Superior temporal gyrus (tissue), 1 donor: ENCODE results near the gene NDUFAF7.
"Not testable (repeated sequence)": the region's sequence is repeated elsewhere in the genome, so short reads cannot be mapped to it uniquely, and the experiment has no call there.

Source experiments
- DNase-seq: peaks from one replicate; pipeline ENCODE4 v3.0.0-alpha.2; 2016; ENCODE audit errors: extremely low spot score

Gene NDUFAF7

DNA sequence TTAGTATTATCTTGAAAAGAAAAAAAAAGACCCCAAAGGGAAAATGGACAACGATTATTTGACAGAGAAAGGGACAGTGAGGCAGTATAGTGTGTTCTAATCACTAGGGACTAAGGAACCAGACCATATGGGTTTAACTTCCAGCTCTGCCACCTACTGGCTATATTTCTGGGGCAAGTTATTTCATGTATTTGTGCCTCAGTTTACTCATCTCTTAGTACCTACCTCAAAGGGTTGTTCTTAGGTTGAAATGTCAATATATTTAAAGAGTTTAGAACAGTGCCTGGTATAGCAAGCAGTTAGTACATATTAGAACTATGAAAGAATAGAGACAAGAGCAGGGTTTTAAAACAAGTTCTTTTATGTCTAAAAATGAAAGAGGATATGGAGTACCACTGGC lies 50.5 kb downstream of the NDUFAF7 start:
- no peak for DNase-seq

DNA sequence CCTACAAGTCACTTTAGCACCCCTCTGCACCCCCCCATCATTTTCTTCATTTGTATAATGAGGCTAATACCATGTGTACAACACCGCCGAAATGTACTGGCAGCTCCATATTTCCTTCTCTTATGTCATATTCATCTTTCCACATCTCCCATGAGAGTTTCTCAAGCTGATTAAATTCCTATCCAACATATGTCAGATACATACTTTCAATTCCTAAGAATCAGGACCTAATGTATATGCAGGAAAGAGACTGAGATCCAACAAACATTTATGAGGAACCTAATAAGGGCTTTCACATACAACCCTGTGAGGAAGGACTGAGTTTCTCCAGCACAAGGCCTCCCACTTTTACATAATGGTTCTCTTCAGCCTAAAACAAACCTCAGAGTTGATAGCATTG lies 51.3 kb downstream of the NDUFAF7 start:
- no peak for DNase-seq

DNA sequence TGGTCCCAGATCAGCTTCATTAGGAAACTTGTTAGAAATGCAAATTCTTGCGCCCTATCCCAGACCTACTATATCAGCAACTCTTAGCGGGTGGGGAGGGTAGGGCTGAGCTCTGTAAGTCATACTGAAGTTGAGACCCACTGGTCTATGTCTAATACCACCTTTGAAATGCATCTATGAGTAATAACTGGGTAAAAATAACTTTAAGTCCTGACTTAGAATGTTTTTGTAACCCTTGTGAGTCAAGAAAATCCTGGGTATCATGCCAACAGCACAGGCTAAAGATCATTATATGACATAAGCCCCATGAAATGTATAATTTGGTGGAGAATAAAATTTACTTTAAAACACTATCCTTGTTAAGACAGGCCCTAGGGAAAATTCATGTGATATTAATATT lies 51.7 kb downstream of the NDUFAF7 start:
- no peak for DNase-seq

DNA sequence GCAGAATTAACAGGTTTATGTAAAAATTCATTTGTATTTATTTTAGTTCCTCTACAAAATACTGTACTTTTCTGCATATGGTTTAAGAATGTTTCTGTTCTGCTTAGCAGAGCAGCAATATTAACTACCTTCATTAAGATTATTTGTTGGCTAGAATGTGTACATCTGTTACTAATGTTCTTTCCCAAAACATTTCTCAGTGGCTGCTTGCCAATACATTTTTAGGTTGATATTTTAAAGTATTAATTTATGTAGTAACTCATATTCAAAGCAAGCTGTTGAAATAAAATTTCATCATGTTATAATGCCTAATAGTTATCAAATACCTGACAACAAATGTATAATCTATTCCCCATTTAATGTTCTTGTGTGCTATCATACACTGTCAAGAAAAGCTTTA lies 52.9 kb downstream of the NDUFAF7 start:
- no peak for DNase-seq

DNA sequence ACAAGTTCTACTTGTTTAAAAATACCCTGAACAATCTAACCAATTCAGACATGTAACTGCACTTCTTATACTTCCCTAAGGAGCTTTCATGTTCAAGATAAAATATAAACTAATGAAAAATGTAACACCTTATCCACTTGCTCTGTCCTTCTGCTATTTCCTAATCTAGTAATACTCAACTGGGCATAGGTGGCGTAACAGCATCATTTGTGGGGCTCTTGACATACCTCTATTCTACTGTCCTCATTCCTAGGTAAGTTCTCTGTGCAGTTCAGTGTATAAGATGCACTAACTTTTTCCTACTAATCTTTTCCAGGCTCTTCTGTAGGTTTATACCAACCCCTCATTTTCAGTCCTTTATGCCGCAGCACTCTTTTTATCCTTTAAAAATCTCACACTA lies 56.5 kb downstream of the NDUFAF7 start:
- no peak for DNase-seq

DNA sequence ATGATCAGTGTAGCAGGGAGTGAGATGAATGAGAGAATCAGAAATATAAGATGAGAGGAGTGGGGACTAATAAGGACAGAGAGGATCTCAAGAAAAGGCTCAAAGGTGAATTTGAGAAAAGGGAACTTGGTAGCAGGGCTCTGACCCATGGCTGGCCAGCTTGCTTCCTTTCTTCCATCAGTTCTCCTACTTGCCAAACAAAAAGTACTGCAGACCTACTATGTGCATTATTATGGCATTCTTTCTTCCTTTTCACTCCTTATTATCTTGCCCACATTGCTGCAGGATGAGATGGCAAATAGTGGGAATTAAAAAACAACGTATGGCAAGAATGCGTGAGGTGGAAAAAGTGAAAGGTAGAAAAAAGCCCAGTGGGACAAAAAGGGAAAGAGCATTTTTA lies 60.2 kb downstream of the NDUFAF7 start:
- DNase-seq, result no peak

DNA sequence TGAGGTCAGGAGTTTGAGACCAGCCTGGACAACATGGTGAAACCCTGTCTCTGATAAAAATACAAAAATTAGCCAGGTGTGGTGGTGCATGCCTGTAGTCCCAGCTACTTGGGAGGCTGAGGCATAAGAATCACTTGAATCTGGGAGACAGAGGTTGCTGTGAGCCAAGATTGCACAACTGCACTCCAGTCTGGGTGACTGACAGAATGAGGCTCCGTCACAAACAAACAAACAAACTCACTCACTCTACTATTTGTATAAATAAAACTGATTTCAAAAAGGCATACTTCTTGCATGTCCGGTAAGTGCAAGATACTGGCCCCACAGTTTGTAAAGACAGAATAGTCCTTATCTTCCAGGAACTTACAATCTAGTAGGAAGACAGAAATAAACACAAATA lies 63.4 kb downstream of the NDUFAF7 start:
- not testable (repeated sequence) for DNase-seq

DNA sequence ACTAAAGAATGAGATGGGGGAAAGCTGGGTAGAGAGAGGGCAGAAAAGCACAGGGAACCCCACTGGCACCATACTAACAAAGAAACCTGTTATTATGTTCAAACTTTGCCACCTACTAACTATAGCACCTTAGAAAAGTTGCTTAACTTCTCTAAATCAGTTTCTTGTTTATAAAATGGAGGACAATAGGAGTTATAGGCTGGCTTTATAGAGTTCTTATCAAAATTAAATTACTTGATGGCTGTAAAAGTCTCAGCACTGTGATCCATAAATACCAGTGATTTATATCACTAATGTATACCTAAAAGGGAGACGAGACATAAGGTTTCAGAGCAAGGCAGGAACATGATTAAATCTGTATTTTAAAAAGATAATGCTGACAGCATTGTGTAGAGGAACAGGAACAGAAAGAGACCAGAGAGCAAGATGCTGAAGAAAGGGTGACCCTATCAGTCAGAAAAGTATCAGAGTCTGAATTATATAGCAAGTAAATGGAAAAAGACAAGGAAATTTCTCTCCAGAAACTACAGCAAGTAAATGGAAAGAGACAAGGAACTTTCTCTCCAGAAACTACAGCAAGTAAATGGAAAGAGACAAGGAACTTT lies 64.1 kb downstream of the NDUFAF7 start:
- no peak for DNase-seq

DNA sequence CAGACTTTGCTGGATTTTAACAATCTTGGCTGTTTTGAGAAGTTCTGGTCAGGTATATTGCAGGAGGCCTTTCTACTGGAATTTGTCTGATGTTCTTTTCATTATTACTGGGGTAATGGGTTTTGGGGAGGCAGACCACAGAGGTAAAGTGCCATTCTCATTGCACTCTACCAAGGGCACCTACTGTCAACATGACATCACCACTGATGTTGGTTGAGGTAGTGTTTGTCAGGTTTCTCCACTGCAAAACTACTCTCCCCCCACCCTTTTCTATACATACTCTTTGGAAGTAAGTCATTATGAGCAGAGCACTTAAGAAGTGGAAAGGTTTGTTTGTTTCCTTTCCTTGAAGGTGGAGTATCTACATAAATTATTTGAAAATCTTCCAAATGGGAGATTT lies 66.2 kb downstream of the NDUFAF7 start:
- no peak for DNase-seq
